Choroid plexus epithelial cell (primary cell): ENCODE results near the gene NTSR2.

ENCODE experiments used
- DNase-seq: peaks from one replicate; pipeline ENCODE4 v3.0.0-alpha.2; 2010; ENCODE audit warnings: low read depth
- H3K4me3 ChIP-seq: 2 replicates; pipeline ENCODE4 v1.5.1; 2011; ENCODE audit warnings: low read depth, mild to moderate bottlenecking, control low read depth, low read length, moderate library complexity
- TF ChIP-seq, protein P1 (sequence below): conservative IDR thresholded peaks from 2 replicates; pipeline ENCODE4 v1.5.1; 2011; ENCODE audit warnings: low read depth, mild to moderate bottlenecking, control low read depth, inconsistent platforms, low read length, moderate library complexity

The NTSR2 gene

DNA sequence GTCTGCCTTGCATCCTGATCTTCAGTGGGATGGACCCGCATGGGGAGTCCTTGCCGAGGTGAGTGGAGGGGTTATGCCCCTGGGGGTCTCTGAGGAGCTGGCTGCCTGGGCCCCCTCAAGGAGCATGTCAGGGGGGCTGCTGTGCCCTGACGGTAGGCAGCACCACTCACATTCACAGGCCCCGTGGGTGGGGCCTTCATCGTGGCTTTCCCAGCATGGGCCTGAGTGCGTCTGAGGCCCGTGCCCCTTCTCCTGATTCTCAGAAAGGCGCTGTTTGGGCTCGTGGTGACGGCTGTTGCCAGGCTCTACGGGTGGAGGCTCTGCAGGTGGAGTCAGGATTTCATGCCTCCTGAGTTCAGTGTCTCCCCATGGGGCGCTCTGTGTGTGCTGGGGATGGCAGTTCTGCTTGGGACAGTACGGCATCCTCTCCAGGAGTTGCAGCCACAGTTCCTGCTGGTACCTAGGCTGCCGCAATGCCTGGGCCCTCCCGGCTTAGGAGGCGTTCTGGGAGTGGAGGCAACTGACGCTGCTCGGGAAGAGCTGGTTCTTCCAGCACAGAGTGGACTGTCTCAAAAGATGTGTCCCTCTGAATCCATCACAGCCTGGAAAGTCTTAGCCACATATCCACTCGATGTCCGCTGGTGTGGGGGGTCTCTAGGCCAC is 57.3 kb downstream of the NTSR2 start:
- TF ChIP-seq, protein P1, sequence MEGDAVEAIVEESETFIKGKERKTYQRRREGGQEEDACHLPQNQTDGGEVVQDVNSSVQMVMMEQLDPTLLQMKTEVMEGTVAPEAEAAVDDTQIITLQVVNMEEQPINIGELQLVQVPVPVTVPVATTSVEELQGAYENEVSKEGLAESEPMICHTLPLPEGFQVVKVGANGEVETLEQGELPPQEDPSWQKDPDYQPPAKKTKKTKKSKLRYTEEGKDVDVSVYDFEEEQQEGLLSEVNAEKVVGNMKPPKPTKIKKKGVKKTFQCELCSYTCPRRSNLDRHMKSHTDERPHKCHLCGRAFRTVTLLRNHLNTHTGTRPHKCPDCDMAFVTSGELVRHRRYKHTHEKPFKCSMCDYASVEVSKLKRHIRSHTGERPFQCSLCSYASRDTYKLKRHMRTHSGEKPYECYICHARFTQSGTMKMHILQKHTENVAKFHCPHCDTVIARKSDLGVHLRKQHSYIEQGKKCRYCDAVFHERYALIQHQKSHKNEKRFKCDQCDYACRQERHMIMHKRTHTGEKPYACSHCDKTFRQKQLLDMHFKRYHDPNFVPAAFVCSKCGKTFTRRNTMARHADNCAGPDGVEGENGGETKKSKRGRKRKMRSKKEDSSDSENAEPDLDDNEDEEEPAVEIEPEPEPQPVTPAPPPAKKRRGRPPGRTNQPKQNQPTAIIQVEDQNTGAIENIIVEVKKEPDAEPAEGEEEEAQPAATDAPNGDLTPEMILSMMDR = no peak
- DNase-seq = no peak
- no peak overlapping the region for H3K4me3 ChIP-seq

DNA sequence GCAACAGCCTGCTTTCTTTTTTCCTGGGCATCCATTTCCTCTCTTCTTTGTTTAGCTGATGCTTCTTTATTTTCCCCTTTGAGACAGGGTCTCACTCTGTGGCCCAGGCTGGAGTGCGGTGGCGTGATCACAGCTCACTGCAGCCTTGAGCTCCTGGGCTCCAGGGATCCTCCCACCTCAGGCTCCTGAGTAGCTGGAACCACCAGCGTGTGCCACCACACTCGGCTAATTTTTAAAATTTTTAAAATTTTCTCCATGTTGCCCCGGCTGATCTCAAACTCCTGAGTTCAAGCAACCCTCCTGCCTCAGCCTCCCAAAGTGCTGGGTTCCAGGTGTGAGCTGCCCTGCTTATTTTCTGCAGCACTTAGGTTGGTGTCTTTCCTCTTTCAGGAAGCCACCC is 58.7 kb downstream of the NTSR2 start:
- DNase-seq = no peak
- no peak overlapping the region for H3K4me3 ChIP-seq
- TF ChIP-seq, protein P1 = no peak

DNA sequence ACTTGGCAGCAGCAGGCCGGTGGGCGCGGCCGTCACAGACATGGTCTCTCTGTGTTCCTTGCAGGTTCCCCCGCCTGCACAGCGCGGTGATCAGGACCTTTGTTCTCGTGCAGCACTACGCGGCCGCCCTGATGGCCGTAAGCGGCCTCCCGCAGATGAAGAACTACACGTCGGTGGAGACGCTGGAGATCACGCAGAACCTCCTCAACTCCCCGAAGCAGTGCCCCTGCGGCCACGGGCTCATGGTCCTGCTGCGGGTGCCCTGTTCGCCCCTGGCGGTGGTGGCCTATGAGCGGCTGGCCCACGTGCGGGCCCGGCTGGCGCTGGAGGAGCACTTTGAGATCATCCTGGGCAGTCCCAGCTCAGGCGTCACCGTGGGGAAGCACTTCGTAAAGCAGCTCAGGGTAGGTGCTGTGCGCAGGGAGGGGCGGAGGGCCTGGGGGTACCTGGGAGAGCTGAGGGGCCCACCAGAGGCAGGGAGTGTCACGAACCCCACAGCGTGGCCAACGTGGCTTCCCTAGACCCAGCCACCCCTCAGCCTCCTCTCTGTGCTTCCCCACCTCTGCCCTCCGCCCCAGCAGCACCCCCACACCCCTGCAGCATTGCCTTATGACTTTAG is 59.3 kb downstream of the NTSR2 start:
- no peak overlapping the region for H3K4me3 ChIP-seq
- TF ChIP-seq, protein P1 = no peak
- no peak for DNase-seq
